NCI-H128 (cell line): ENCODE results near the gene RTTN.

Experiments
- DNase-seq: peaks from one replicate; lab custom pipeline; 2025; ENCODE audit not compliant: unreplicated experiment; lab: John Stamatoyannopoulos, UW

The RTTN gene

DNA sequence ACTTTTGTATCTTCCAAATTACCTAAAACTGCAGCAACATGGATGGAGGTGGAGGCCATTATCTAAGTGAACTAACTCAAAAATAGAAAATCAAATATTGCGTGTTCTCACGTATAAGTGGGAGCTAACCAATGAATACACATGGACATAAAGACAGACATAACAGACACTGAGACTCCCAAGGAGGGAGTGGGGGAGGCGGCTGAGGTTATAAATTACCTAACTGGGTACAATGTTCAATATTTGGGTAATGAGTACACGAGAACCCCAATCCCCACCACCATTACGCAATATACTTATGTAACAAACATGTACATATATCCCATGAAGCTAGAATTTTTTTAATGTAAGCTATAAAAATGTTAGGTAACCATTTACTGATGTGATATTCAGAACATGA is 119.8 kb downstream of the RTTN start:
- no peak for DNase-seq

DNA sequence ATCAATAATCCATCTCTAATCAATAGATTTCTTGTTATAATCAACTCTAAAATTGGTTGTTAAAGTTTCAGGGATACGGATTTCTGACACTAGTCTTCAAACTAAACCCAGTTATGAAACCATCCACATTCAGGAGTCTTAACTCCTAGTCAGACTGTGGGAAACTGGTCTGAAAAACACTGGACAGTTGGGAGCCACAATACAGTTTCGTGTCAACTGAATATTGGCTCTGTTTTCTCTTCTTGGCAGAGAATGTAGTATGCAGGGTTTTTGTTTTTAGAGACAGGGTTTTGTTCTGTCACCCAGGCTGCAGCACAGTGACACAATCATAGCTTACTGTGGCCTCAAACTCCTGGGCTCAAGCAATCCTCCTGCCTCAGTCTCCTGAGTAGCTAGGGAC is 123.1 kb downstream of the RTTN start:
- DNase-seq: no peak

DNA sequence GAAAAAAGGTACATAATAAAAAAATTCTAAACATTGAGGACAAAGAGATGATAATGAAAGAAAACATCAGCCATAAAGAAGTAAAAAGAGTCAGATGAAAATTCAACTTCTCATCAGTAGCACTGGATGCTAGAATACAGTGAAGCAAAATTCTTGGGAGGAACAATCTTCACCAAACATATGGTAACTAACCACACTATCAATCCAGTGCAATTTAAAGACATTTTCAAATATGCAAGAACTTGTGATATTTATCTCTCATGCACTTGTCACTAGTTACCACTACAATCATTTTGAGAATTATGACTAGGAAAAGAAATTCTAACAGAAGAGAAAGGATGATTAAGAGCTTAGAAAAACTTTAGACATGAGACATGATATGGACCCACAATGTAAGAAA is 127.4 kb downstream of the RTTN start:
- DNase-seq: no peak

DNA sequence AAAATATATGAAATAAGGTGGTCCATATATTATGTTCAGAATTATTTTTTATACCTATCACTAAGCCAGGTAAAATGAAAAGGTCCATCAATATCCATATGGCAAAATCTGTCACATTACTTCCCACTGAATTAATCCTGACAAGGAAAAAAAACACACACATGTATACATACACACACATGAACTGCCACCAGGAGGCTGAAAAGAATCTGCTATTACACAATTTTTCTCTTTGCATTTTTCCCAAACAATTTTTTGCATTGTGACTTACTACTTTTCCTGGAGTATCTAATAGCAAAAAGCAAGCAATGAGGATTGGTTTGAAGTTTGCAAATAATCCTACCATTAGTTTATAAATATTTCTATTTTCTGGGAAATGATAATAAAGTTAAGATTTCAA is 129.6 kb downstream of the RTTN start:
- no peak for DNase-seq

DNA sequence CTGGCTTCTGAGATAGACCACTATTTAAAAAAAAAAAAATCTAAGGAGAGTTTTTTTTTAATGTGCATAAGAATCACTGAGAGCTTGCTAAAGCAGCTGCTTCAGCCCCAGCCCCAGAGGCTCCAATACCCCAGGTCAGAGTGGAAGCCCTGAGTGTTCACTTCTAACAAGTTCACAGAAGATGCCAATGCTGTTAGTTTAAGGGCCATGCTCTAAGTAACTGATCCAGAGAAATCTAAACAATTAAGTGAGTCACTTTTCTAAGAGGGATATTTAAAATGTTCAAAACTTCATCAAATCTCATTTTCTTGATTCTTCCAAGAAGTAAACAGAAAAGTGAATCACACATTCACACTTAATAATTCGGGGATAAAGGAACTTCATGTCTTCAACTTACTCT is 131.4 kb downstream of the RTTN start:
- DNase-seq: no peak

DNA sequence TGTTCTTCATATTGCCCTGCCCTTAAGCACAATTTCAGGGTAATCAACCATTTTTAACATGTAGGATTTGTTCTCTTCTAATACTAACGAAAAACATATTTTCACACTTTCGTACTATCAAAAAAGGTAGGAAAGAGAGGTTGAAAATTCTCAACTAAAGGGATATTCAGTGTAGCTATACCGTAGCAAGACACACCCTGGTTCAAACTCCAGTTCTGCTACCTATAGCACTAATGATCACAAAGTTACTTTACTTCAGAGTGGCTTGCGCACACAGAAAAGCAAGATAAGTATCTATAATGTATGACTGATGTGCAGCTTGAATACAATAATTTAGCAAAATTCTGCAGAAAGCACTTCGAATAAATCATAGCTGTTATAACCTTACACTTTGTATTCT is 132.1 kb downstream of the RTTN start:
- no peak for DNase-seq

DNA sequence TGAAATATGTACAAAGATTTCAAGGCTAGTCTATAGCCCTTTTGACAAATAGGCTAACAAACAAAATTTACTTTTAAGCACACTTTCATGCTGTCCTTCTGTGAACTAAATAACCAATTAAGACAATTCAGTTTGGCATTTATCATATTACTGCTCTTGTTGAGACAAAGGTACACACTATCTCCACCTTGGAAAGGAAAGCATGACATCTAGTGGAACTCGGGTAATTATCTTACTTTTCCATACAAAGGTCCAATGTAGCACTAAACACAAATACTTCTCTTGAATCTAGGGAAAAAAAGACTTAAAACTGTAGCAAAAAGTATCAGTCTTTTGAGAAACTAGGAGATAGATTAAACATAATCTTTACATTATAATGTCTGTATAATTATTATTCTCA is 132.8 kb downstream of the RTTN start:
- peak; percentile 25 for DNase-seq

DNA sequence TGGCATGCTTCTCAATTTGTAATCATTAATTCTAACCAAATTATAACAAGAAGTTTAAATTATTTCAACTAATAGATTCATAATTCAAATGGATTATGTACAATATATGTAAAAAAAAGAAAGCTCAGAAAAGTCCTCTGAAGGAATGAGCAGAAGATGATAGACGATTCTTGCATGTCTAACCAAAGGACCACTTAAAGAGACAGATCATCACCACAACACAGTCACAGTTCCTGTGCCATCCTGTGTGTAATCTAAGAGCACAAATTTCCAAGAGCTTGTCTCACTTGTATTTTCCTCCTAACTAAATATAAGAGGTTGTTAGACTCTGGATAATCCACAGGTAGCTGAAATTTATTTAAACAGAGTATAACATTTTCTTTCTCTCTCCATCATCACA is 135.5 kb downstream of the RTTN start:
- DNase-seq: no peak

DNA sequence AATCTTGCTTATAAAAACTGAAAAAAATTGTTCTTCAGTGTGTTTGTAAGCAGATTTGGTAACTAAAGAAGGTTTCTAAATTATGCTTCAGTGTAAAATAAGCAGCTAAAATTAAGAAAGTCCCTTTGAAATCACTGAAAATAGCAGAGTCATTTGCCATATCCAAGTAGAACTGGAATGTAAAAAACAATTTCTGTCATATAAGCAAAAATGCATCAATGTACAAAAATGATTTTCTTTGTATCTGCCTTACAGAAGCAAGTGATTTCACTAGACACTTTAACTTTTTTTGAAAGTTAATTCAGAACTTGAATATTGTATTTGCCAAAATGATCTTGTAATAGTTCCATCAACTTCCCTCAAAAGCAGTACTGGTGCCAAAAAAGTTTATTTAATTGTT is 136.1 kb downstream of the RTTN start:
- no peak for DNase-seq

DNA sequence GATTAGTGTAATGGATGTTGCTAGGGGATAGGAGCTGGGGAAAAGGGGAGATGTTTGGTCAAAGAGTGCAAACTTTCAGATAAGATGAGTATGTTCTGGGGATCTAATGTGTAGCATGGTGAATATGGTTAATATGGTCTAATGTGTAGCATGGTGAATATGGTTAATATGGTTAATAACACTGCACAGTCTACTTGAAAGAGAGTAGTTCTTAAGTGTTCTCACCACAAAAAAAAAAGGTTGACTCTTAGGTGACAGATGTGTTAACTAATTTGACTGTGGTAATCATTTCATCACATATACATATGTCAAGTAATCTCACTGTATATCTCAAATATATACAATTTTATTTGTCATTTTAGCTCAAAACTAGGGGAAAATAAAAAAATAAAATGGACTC is 136.5 kb downstream of the RTTN start:
- no peak for DNase-seq

DNA sequence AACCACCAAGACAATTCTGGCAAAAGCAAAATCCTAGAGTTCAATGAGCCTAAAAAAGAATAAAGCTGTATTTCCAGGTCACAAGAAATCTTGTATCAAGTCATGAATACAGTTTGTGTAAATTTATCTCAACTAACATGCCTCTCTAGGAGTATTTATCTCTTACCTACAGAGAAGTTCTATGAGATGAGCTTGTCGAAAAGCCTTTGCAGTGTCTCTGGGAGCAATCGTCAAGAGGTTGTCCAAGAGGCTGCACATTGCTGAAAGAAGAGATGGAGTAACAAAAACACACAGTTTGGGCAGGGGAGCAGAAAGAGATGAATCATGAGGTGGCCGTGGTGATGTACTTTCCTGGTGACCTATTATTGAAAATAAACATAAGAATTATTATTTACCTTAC is 145.8 kb downstream of the RTTN start:
- no peak for DNase-seq

DNA sequence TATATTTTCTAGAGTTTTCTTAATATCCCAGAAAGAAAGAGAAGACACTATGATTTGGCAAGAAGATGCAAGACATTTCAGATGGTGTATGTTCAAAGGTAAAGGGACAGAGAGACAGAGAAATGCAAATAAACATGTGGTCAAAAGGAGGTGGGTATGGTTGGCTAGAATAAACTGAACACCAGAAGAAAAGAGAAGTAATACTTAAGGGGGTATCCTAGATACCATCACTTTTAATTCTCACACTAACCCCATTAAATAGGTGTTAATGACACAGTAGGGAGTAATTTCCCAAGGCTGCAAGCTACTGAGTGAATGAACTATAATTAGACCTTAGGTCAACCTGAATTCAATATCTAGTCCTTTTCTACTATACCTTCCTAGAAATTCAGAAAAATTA is 146.6 kb downstream of the RTTN start:
- DNase-seq: no peak

DNA sequence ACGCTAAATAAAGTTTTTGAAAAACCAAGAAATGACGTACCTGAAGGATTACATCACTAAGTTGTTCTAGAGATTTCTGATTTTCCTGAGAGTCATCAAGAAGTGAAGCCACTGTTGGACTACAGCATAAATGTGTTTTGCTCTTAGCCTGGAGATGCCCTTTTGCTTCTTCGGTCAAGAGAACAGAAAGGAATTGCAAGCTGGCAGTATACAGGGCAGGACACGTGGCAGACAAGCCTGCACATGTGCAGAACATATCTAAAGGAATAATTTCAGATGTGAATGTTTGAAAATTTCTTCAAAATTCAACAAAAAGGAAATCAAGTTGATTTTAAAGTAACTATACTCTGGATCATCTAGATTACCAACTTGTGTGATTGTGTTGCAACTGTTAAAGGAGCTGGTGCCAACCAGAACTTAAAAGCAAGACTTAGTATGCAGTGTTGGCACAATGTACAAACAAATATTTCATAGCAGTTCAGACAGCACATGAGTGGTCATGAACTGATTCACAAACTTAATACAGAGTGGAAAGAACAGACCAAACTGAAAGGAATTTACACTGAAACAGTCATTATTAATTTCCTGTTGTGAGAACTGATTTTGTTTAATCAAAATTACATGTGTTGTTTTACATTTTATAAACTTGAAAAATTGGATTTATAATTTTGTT is 157.4 kb downstream of the RTTN start:
- no peak for DNase-seq

DNA sequence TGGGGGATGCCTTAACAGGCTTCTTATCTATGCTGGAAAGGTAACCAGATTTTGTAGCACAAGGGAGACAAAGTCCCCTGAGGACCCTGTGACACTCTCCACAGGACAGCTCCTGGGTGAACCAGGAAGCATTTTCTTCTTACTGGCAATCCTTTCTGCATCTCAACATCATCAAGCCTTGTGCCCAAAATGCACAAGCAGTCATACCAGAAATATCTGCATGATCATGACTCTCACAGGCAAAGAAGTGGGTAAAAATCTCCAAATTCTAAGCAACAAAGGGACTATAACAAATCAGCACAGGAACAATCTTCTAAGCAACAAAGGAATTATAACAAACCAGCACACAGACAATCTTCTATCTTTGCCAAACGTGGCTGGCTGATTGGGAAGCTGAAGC is 158.7 kb downstream of the RTTN start:
- no peak for DNase-seq

DNA sequence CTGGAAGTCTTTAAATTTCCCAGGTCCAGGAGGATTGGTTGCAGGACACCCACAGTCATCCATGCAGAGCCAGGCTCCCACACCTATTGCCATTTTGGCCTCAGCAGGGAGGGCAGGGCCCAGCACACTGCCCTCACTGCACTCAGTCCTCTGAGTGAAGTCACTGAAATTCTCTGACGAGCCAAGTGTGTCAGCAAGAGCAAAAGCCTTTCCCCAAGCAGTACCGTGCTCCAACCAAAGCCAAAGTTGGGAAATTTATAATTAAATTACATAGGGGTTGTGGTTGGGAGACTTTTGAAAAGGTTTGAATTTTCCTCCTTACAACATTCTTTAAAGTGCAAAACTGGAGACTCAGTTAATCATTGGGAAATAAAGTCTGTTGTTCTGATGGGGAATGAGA is 159.3 kb downstream of the RTTN start:
- DNase-seq: no peak

DNA sequence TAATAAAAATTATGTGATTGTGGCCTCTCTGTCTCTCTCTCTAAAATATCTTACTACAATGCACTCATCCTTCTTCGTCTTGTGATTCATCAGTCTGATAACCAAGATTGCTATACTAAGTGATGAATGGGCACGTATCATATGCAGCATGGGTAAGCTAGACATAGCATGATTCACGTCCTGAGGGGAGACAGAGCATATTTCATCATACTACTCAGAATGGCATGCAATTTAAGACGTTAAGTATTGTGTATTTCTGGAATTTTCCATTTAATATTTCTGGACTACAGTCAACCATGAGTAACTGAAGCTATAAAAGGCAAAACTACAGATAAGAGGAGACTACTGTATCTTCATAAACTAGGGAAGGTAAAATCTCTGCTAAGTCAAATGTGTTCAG is 160.9 kb downstream of the RTTN start:
- no peak for DNase-seq

DNA sequence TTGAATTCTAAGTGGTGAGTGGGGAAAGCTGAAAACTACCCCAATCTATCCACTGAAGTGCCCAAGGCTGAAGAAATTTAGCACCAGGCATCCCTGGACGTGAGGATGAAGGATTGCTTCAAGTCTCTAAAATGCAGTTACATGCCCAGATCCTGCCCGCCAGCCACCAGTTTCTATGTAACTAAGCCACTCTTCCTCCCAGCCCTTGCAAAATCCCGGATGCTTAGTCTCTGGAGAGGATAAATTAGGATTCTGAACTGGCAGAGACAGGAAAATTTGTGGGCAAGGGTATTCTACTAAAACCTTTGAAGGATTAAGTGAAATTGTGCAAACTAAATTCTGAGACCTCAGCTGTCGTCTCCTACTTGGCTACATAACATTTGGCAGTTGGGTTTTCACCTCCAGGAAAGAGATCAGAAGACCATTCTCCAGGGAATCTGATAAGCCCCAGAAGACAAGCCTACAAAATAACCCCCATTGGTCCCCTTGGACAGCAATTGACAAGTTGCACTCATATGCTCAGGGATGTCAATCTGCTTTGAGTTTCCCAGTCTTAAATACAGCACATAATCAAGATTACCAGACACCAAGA is 163.9 kb downstream of the RTTN start:
- no peak for DNase-seq

DNA sequence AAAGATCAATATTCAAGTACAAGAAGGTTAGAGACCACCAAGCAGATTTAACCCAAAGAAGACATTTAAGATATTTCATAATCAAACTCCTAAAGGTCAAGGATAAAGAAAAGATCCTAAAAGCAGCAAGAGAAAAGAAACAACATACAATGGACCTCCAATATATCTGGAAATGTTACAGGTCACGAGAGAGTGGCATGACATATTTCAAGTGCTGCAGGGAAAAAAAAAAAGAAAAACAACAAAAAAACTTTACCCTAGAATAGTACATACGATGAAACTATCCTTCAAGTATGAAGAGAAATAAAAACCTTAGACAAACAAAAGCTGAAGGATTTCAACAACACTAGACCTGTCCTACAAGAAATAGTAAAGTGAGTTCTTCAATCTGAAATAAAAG is 166.3 kb downstream of the RTTN start:
- DNase-seq: no peak

DNA sequence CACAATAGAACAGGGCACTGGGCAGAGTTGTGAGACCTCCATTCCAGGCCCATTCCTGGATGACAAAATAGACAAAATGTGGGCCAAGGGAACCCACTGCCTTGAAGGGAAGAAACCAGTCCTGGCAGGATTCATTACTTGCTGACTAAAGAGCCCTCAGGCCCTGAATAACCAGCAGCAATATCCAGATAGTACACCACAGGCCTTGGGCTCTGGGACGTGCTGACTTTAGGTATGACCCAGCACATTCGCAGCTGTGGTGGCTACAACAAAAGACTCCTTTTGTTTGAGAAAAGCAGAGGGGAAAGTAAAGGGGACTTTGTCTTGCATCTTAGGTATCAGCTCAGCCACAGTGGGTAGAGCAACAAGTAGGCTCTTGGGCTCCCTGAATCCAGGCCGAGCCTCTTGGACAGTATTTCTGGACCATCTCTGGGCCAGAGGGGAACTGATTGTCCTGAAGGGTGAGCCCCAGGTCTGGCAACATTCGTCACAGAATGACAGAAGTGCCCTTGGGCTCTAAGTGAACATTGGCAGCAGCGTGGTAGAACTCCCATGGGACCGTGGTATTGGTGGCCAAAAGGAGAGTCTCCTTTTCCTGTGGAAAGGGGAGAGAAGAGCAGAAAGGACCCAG is 167.9 kb downstream of the RTTN start:
- no peak for DNase-seq

DNA sequence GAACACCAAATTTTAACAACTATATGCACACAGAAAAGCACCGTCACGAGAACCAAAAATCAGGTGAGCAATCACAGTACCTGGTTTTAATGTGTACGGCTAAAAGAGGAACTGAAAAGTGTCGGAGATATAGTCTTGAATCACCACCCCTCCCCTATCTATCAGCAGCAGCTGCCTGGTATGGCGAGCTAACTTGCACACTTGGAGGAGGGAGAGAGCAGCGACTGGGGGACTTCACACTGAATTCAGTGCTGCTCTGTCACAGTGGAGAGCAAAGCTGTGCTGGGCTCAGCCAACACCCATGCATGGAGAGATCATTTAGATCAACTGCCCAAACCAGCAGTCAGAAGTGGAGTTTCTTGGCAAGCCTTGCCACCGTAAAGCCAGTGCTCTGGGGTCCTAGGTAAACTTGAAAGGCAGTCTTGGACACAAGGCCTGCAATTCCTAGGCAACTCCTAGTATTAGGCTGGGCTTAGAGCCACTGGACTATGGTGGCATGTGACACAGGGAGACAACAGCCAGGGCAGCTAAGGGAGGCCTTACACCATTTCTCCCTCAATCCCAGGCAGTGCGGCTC is 168.6 kb downstream of the RTTN start:
- DNase-seq: no peak

DNA sequence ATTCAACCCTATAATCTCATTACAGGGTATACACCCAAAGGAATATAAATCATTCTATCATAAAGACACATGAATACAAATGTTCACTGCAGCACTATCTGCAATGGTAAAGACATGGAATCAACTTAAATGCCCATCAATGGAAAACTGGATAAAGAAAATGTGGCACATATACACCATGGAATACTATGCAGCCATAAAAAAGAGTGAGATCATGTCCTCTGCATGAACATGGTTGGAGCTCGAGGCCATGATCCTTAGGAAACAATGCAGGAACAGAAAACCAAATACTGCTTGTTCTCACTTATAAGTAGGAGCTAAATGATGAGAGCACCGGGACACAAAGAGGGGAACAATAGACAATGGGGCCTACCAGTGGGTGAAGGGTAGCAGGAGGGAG is 169.3 kb downstream of the RTTN start:
- no peak for DNase-seq

DNA sequence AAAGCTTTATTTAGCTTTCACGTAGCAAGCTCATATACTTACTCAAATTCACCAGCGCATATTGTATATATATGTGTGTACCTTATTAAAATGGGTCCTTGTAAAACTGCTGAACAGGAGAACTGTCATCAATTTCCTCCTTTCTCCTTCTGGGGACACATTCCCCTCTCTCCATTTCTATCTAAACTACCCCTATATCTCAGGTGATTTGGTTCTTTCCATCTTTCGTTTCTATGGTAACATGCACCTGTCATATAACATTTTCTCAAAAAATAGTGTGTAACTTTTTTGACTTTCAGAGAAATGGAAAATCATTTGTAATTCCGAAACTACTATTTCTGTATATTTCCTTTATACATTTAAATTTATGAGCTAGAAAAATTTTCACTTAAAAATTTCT is 174.3 kb downstream of the RTTN start:
- DNase-seq: no peak

DNA sequence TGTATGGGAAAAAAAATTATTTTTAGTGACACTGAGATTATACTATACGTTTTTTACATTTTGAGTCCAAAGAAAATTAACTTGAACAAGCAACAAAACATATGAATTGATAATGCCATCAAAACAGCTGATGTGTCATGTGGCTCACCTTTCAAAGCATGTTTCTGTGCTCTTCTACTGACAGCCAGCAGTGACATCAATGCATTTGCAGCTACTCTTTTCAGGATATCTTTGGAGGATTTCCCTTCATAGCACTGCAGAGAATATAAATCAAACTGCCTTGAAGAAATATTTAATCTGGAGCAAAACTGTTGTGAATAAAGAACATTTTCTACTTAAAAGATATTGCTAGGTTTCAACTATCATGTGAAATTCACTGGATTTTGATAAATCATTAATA is 174.8 kb downstream of the RTTN start:
- no peak for DNase-seq
